Gastroesophageal sphincter (tissue), 3 donors: ENCODE data around the gene IL15.

ENCODE experiments used
- CTCF ChIP-seq, 4 experiments: fragments of 200-600 bp in 2 of 4; fragments of 450-650 bp in 2 of 4; sonication (generic) in 1 of 4; IDR thresholded peaks; one replicate each; pipeline ENCODE4 v1.5.1; 2017 to 2019; ENCODE audit warnings: antibody characterized with exemption in 4 of 4, mild to moderate bottlenecking in 2 of 4, moderate library complexity in 2 of 4
- POLR2A ChIP-seq, 2 donors: fragments of 450-650 bp; IDR thresholded peaks; one replicate each; pipeline ENCODE4 v1.6.1; 2017; ENCODE audit warnings: antibody characterized with exemption in 2 of 2, mild to moderate bottlenecking in 2 of 2, moderate library complexity in 1 of 2
- POLR2AphosphoS5 ChIP-seq: sonication (generic); formaldehyde crosslinking; IDR thresholded peaks from one replicate; pipeline ENCODE4 v1.6.1; 2017; ENCODE audit warnings: antibody characterized with exemption

- TF ChIP-seq CTCF (IDR thresholded peaks at IDR 0.05) (no peak), POLR2A (IDR thresholded peaks at IDR 0.05) (no peak), POLR2AphosphoS5 (no peak)
Observed at GRCh38 chr4:141763374-141763773, 127.0 kb downstream of the IL15 start.
